PC-9 (cell line): Measurements from ENCODE around the gene PGC. TPM values are rescaled to one million over a fixed set of nuclear protein-coding genes. Genes with fewer than 3 reads are reported as not detected.

Experiments
- BruUV-seq: library from RNA; stranded (reverse); fragments of 400-500 nt; replicated peaks from 2 replicates; lab custom pipeline; 2021; lab: Mats Ljungman, UMichigan
- CTCF ChIA-PET: fragments of 300-600 bp; sonication (Branson Sonifier 250); formaldehyde crosslinking; loops from one replicate; lab custom pipeline; 2022; ENCODE audit warnings: antibody characterized with exemption; lab: Charles Lee
- POLR2A ChIA-PET: fragments of 300-600 bp; sonication (Branson Sonifier 250); formaldehyde crosslinking; loops from one replicate; lab custom pipeline; 2022; ENCODE audit warnings: antibody characterized with exemption; ENCODE audit not compliant: unreplicated experiment; lab: Charles Lee
- DNase-seq, 2 experiments: peaks; one replicate each; pipeline versions ENCODE4 v3.0.0 to v3.0.0-alpha.2; 2015 to 2022; ENCODE audit warnings: mixed read lengths in 1 of 2
- H2AFZ ChIP-seq: fragments of 200-600 bp; sonication (generic); 2 replicates; pipeline ENCODE4 v1.8.1; 2017; ENCODE audit warnings: antibody characterized with exemption
- H3F3A ChIP-seq: fragments of 200-600 bp; sonication (generic); 2 replicates; pipeline ENCODE4 v1.8.1; 2017; ENCODE audit warnings: antibody characterized with exemption, mild to moderate bottlenecking, low read depth; ENCODE audit not compliant: insufficient read depth
- H3K27ac ChIP-seq: fragments of 200-600 bp; sonication (generic); 2 replicates; pipeline ENCODE4 v1.6.1; 2016; ENCODE audit warnings: mixed run types
- H3K27me3 ChIP-seq: fragments of 200-600 bp; sonication (generic); 2 replicates; pipeline ENCODE4 v1.6.1; 2016; ENCODE audit warnings: low read depth, mixed run types; ENCODE audit not compliant: insufficient read depth
- H3K36me3 ChIP-seq: fragments of 200-600 bp; sonication (generic); 2 replicates; pipeline ENCODE4 v1.6.1; 2016; ENCODE audit warnings: low read depth, mixed run types
- H3K4me1 ChIP-seq: fragments of 200-600 bp; sonication (generic); replicated peaks from 2 replicates; pipeline ENCODE4 v1.6.1; 2016; ENCODE audit warnings: mixed run types; ENCODE audit not compliant: insufficient read depth
- H3K4me2 ChIP-seq: fragments of 200-600 bp; sonication (generic); 2 replicates; pipeline ENCODE4 v1.6.1; 2017; ENCODE audit warnings: mixed run types
- H3K4me3 ChIP-seq: fragments of 200-600 bp; sonication (generic); 2 replicates; pipeline ENCODE4 v1.6.1; 2016; ENCODE audit warnings: mixed run types
- H3K79me2 ChIP-seq: fragments of 200-600 bp; sonication (generic); 2 replicates; pipeline ENCODE4 v1.6.1; 2017; ENCODE audit warnings: low read depth, mixed run types
- H3K9me2 ChIP-seq: fragments of 200-600 bp; sonication (generic); 2 replicates; pipeline ENCODE4 v1.8.1; 2017; ENCODE audit warnings: mild to moderate bottlenecking; ENCODE audit not compliant: insufficient read depth
- H3K9me3 ChIP-seq: fragments of 200-600 bp; sonication (generic); 2 replicates; pipeline ENCODE4 v1.8.1; 2016; ENCODE audit warnings: low read depth; ENCODE audit not compliant: insufficient read depth
- H4K20me1 ChIP-seq: fragments of 200-600 bp; sonication (generic); 2 replicates; pipeline ENCODE4 v1.8.1; 2017; ENCODE audit not compliant: insufficient read depth
- EZH2 ChIP-seq: fragments of 200-600 bp; sonication (generic); IDR thresholded peaks from 2 replicates; pipeline ENCODE4 v1.8.0; 2017; ENCODE audit warnings: antibody characterized with exemption, low read depth
- intact Hi-C: fragments of 100-400 bp; cut with micrococcal nuclease; formaldehyde crosslinking; loops from one replicate; pipeline ENCODE4 v1.10.0; 2022; ENCODE audit not compliant: unreplicated experiment
- total RNA-seq: library from RNA; stranded (reverse); gene quantifications from 2 replicates; pipeline ENCODE4 v1.2.3, GENCODE V29; 2021
- TF ChIP-seq, protein P1 (sequence below): fragments of 200-600 bp; sonication (generic); conservative IDR thresholded peaks from 2 replicates; pipeline ENCODE4 v1.6.1; 2017; ENCODE audit warnings: mixed run types, antibody characterized with exemption, mild to moderate bottlenecking, moderate library complexity

PGC gene
- total RNA-seq, 1 experiment from 2014 or later: not detected

DNA sequence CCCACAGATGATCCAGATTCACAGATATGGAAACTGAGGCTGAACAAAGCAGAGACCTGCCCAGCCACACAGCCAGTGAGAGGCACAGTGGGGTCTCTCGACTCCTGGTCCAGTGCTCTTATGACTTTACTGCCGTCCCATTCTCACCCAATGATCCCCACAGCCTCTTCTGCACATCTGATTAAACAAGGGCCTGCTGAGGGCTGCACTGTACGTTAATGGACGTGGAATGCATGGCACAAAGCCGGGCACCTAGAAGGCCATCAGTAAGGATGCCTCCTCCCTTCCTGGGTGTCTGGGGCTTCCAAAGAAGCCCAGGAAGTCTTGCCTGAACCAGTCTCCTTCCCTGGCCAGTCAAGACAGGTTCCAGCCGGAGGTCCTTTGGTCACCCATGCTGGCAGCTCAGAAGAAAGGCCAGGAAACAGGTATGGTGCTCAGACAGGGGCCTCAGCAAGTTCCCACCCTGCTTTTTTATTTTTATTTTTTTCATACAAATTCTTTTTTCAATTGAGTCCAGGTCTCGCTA, 15.6 kb downstream of the PGC start:
- no peak for DNase-seq
- H3K4me2 ChIP-seq: no peak overlapping the region
- intact Hi-C loops: no loop called here
- ChIA-PET CTCF (no interaction called here), POLR2A (no interaction called here)
- no peaks in the 10 kb centered on the region for H3K36me3 ChIP-seq
- H2AFZ ChIP-seq: no peak overlapping the region
- no peaks in the 10 kb centered on the region for H3K9me3 ChIP-seq
- H3K4me1 ChIP-seq: 0 out of 2 replicates have a peak, but pooled peaks cover 13% of the 10 kb centered on the region
- no peak for TF ChIP-seq EZH2
- TF ChIP-seq, protein P1, sequence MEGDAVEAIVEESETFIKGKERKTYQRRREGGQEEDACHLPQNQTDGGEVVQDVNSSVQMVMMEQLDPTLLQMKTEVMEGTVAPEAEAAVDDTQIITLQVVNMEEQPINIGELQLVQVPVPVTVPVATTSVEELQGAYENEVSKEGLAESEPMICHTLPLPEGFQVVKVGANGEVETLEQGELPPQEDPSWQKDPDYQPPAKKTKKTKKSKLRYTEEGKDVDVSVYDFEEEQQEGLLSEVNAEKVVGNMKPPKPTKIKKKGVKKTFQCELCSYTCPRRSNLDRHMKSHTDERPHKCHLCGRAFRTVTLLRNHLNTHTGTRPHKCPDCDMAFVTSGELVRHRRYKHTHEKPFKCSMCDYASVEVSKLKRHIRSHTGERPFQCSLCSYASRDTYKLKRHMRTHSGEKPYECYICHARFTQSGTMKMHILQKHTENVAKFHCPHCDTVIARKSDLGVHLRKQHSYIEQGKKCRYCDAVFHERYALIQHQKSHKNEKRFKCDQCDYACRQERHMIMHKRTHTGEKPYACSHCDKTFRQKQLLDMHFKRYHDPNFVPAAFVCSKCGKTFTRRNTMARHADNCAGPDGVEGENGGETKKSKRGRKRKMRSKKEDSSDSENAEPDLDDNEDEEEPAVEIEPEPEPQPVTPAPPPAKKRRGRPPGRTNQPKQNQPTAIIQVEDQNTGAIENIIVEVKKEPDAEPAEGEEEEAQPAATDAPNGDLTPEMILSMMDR: no peak
- no peak overlapping the region for H3K4me3 ChIP-seq
- BruUV-seq: no TSS peak
- no peaks in the 10 kb centered on the region for H3K79me2 ChIP-seq
- H3K27me3 ChIP-seq: no peaks in the 10 kb centered on the region
- no peaks in the 10 kb centered on the region; the same call in 1 of the 2 replicates for H4K20me1 ChIP-seq
- no peak overlapping the region for H3K27ac ChIP-seq
- H3K9me2 ChIP-seq: no peaks in the 10 kb centered on the region
- no peaks in the 10 kb centered on the region; the same call in 1 of the 2 replicates for H3F3A ChIP-seq

DNA sequence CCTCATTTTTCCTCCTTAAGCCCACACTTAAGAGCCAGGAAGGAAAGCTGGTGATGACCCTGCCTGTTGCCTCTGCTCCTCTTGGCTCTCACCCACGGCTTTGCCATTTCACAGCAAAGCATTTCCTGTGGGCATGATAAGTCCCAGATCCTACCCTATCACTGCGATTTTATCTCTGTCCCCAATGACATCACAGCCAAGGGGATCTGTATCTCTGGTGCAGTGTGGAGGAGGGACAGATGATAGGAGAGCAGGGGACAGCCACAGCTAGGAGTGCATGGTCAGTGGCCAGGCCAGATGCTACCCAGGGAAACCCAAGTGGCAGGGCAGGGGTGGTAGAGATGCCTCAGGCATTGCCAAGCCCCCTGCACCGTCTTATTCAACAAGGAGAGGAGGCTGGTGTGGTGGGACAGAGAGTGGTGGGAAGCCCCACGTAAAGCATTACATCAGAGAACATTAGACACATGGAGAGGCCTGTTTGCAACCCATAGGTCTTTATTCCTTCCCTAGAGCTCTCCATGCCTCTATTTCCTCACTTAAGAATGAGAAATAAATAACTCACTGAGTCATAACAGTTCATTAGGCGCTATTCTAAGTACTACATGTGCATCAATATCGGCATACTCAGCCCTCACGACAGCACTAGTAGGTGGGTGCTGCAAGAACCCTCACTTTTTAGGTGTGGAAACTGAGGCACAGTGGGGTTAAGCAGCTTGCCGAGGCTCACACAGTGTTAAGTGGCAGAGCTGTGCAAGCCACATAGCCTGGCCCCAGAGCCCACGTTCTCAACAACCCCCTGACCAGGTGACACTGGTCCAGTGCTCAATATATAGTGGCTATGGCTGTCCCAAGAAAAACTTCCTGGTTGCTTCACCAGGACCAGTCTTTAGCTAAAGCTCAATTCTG, 16.4 kb downstream of the PGC start:
- no peaks in the 10 kb centered on the region for H3K9me2 ChIP-seq
- no peak overlapping the region for H3K4me3 ChIP-seq
- no peaks in the 10 kb centered on the region; the same call in 1 of the 2 replicates for H3F3A ChIP-seq
- no peaks in the 10 kb centered on the region for H3K79me2 ChIP-seq
- no peak overlapping the region for H3K4me2 ChIP-seq
- no peaks in the 10 kb centered on the region for H3K27me3 ChIP-seq
- 0 out of 2 replicates have a peak, but pooled peaks cover 13% of the 10 kb centered on the region for H3K4me1 ChIP-seq
- intact Hi-C loops: no loop called here
- POLR2A ChIA-PET: no interaction called here
- TF ChIP-seq, protein P1: no peak
- TF ChIP-seq EZH2: no peak
- no peaks in the 10 kb centered on the region for H3K9me3 ChIP-seq
- no peak overlapping the region for H2AFZ ChIP-seq
- no peak for DNase-seq
- H3K36me3 ChIP-seq: no peaks in the 10 kb centered on the region
- CTCF ChIA-PET: no interaction called here
- no peaks in the 10 kb centered on the region; the same call in 1 of the 2 replicates for H4K20me1 ChIP-seq
- no TSS peak for BruUV-seq
- no peak overlapping the region for H3K27ac ChIP-seq

DNA sequence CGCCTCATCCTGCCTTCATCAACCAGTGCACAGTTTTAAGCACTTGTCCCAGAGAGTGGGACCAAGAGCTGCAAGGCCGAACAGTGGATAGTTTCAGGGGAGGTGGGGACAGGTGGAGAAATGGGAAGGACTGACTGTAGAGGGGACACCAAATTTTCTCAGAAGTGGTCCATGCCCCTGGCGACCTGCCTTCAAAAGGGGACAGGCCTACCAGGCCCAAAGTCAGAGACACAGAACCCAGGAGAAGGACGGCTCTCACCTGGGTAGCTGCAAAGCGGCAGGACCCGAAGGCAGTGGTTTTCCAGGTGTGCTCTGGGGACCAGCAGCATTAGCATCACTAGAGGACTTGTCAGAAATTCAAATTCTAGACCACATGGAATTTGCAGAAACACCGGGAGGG, 17.6 kb downstream of the PGC start:
- Histone ChIP-seq H2AFZ (no peak overlapping the region), H3K9me3 (no peaks in the 10 kb centered on the region), H3K27ac (no peak overlapping the region), H3F3A (no peaks in the 10 kb centered on the region; the same call in 1 of the 2 replicates), H3K27me3 (no peaks in the 10 kb centered on the region), H3K9me2 (no peaks in the 10 kb centered on the region), H4K20me1 (no peaks in the 10 kb centered on the region; the same call in 1 of the 2 replicates), H3K4me2 (no peak overlapping the region), H3K79me2 (no peaks in the 10 kb centered on the region), H3K4me3 (no peak overlapping the region), H3K36me3 (no peaks in the 10 kb centered on the region), H3K4me1 (0 out of 2 replicates have a peak, but pooled peaks cover 13% of the 10 kb centered on the region)
- BruUV-seq: no TSS peak
- TF ChIP-seq, protein P1: no peak
- no peak for TF ChIP-seq EZH2
- DNase-seq: no peak
- POLR2A ChIA-PET: no interaction called here
- intact Hi-C loops: no loop called here
- CTCF ChIA-PET: no interaction called here
